GM12891 (cell line): ENCODE data around the gene NPBWR2.

ENCODE experiments used
- DNase-seq: peaks from one replicate; pipeline ENCODE4 v3.0.0; 2011; ENCODE audit warnings: low spot score; ENCODE audit not compliant: insufficient read length
- FAIRE-seq: peaks from 2 replicates; lab custom pipeline; 2011; peaks lifted over from hg19 to GRCh38; lab: Jason Lieb, UNC
- PAX5 ChIP-seq: IDR thresholded peaks from 2 replicates; pipeline ENCODE4 v1.6.1; 2011; ENCODE audit warnings: low read length, moderate library complexity, mild to moderate bottlenecking; ENCODE audit not compliant: insufficient read depth, severe bottlenecking
- POLR2A ChIP-seq: IDR thresholded peaks from 2 replicates; pipeline ENCODE4 v1.6.1; 2011; ENCODE audit warnings: low read depth, low read length, control low read depth
- POLR2AphosphoS5 ChIP-seq: IDR thresholded peaks from 2 replicates; pipeline ENCODE4 v1.6.1; 2011; ENCODE audit warnings: low read depth, low read length, control low read depth
- POU2F2 ChIP-seq: IDR thresholded peaks from 2 replicates; pipeline ENCODE4 v1.6.1; 2011; ENCODE audit warnings: low read depth, mild to moderate bottlenecking, control low read depth, low read length, moderate library complexity
- SPI1 ChIP-seq: IDR thresholded peaks from 2 replicates; pipeline ENCODE4 v1.6.1; 2011; ENCODE audit warnings: low read depth, low read length, control low read depth
- TAF1 ChIP-seq: IDR thresholded peaks from 2 replicates; pipeline ENCODE4 v1.6.1; 2011; ENCODE audit warnings: low read depth, low read length, control low read depth

The NPBWR2 gene

GRCh38 chr20:64144144-64144912 lies 37.0 kb upstream of the NPBWR2 start:
- TF ChIP-seq TAF1 (no peak), POLR2A (no peak), POLR2AphosphoS5 (no peak)
- DNase-seq (no peak), FAIRE-seq (no peak)

- TF ChIP-seq POLR2A (no peak), POLR2AphosphoS5 (no peak), SPI1 (no peak)
- no peak for DNase-seq
- no peak for FAIRE-seq
Measured at GRCh38 chr20:64143018-64143801, 35.8 kb upstream of the NPBWR2 start.

DNA sequence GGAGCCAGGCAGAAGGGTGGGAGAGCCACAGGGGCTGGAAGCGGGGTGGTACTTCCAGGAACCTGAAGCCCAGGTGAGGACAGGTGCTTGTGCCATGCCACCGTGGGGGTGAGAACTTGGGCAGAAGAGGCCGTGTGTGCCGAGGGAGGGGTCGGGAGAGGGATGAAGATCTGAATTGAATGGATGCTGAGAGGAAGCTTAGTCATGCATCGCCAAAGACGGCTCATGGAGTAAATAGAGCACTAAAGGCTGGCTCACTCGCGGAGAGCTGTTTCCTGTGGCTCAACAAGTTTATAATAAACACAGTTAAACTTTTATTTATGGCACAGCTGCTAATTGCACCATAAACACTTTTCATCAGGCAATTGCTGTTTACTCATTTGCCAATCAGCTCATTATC lies 35.2 kb upstream of the NPBWR2 start:
- FAIRE-seq, result no peak
- no peak for DNase-seq
- TF ChIP-seq POLR2AphosphoS5, result no peak
- TF ChIP-seq PAX5, result no peak
- no peak for TF ChIP-seq POLR2A
- no peak for TF ChIP-seq TAF1
- TF ChIP-seq POU2F2, result no peak
- TF ChIP-seq SPI1, result no peak

DNA sequence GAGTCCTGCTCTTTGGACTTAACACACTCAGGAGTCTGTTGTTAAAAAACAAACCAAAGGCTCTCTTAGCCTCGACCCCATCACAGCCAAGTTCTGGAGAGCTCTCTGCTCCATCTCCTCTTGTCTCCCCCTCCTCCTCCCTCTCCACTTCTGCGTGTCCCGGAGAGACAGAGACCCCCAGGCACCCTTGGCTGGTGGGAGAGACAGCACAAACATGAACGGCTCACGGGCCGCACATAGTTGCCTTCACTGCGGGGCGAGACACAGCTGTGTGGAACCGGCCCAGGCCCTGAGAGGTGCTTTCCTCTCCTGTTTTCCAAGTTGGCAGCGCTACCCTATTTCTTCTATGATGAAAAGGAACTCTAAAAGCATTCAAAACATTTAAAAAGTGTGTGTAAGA lies 33.6 kb upstream of the NPBWR2 start:
- no peak for TF ChIP-seq SPI1
- no peak for TF ChIP-seq POLR2A
- TF ChIP-seq TAF1, result no peak
- no peak for TF ChIP-seq POU2F2
- no peak for TF ChIP-seq POLR2AphosphoS5
- TF ChIP-seq PAX5, result no peak
- DNase-seq (no peak), FAIRE-seq (no peak)

- FAIRE-seq (no peak), DNase-seq (no peak)
- TF ChIP-seq TAF1 (no peak), POLR2AphosphoS5 (no peak), PAX5 (no peak), POLR2A (no peak), POU2F2 (no peak), SPI1 (no peak)
Measured at GRCh38 chr20:64140061-64140931, 32.9 kb upstream of the NPBWR2 start.

DNA sequence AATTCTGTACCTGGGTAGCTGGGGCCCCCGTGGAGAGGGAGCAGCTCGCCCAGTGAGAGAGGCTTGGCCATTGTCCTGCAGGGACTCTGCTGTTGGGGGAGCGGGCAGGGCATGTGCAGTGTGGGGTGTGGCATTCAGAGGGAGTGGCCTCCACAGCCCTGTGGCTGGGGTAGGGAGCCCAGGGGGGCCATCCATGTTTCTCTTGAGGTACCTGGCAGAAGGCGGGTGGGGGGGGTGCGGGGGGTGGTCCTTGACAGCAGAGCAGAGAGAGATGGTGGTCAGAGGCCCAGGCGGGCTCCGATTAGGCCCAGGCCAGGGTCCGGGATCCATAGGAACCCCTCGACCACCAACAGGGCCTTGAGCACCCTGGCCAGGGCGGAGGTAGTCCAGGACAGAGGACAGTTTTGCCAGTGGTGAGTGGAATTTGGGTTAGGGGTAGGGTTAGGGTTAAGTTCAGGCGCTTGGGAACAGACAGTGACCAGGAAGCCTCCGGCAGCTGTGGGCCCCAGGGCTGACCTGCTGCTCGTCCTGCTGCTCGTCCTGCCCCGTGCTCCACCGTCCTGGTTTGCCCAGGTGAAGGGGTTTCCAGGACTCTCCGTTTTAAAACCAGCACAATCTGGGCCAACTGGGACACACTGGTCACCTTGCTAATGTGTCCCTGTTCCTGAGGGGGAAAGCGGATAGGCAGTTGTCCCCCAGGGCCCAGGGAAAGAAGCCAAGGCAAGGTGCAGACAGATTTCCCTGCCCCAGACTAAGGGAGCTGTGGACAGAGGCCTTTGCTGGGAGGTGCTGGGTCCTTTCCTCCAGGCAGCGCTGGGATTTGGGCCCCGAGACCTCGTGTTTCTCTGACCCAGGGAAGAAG lies 32.1 kb upstream of the NPBWR2 start:
- no peak for FAIRE-seq
- no peak for DNase-seq
- no peak for TF ChIP-seq TAF1
- no peak for TF ChIP-seq SPI1
- no peak for TF ChIP-seq POLR2A
- no peak for TF ChIP-seq POLR2AphosphoS5
- no peak for TF ChIP-seq POU2F2
- TF ChIP-seq PAX5, result no peak

DNA sequence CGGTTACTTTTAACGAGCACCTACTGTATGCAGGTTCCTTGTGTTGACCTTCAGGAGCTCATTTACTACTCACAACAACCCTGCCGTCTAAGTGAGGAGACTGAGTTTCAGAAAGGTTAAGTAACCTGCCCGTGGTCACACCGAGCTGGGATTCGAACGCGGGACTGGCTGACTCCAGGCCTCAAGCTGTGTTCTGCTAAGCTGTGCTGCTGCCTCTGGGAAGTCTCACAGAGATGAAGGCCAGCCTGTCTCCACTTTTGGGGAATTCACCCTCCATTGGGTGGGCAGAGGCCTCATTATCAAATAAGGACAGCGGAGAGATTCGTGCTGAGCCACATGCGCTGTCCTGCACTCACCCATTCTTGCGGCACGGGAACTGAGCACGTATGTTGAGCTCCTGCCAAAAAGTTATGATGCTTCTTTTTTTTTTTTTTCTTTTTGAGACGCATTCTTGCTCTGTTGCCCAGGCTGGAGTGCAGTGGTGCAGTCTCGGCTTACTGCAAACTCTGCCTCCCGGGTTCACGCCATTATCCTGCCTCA lies 31.0 kb upstream of the NPBWR2 start:
- DNase-seq, result no peak
- no peak for FAIRE-seq
- TF ChIP-seq PAX5 (no peak), POLR2A (no peak), POLR2AphosphoS5 (no peak), SPI1 (no peak), TAF1 (no peak), POU2F2 (no peak)

GRCh38 chr20:64137598-64138031 lies 30.2 kb upstream of the NPBWR2 start:
- no peak for TF ChIP-seq POLR2AphosphoS5
- TF ChIP-seq POLR2A, result no peak
- TF ChIP-seq SPI1, result no peak
- TF ChIP-seq PAX5, result no peak
- no peak for TF ChIP-seq TAF1
- DNase-seq (no peak), FAIRE-seq (no peak)
